ENCODE results near the gene B4GAT1. TPM values are rescaled to one million over a fixed set of nuclear protein-coding genes. Genes with fewer than 3 reads are reported as not detected.
"Not testable (repeated sequence)": the region's sequence is repeated elsewhere in the genome, so short reads cannot be mapped to it uniquely, and the experiment has no call there.

B4GAT1 gene
- polyA plus RNA-seq, 6 donors from 2014 or later = 2.9 to 7.7 (median 5.2) TPM

GRCh38 chr11:66330931-66331330 is 16.5 kb downstream of the B4GAT1 start:
- DNase-seq (no peak), ATAC-seq (ENCODE audit: low read depth in 2 of 2) (no peak)
- Mint-ChIP-seq H3K27ac (peak overlapping the region in 1 of 6 donors; percentile 49), H3K36me3 (no peaks in the 10 kb centered on the region), H3K9me3 (no peaks in the 10 kb centered on the region), H3K4me3 (no peak overlapping the region), H3K27me3 (peaks cover 0 to 16% (median 14%) of the 10 kb centered on the region in 3 donors), H3K4me1 (peaks cover 17 to 24% (median 21%) of the 10 kb centered on the region in 3 donors)

- Mint-ChIP-seq H3K27ac (peak overlapping the region in 1 of 6 donors; percentile 29), H3K9me3 (no peaks in the 10 kb centered on the region), H3K36me3 (no peaks in the 10 kb centered on the region), H3K4me3 (peak overlapping the region in 2 of 8 donors; percentile 8 to 47), H3K4me1 (peaks cover 19 to 22% (median 21%) of the 10 kb centered on the region in 3 donors), H3K27me3 (peaks cover 0 to 8% (median 7%) of the 10 kb centered on the region in 3 donors)
- DNase-seq = no peak
- ATAC-seq (ENCODE audit: low read depth in 2 of 2) = no peak
Measured at GRCh38 chr11:66329165-66329673, 18.2 kb downstream of the B4GAT1 start.

GRCh38 chr11:66328302-66329144 is 18.9 kb downstream of the B4GAT1 start:
- peaks cover 21 to 25% (median 22%) of the 10 kb centered on the region in 3 donors for H3K4me1 Mint-ChIP-seq
- peak; percentile 99 for ATAC-seq (ENCODE audit: low read depth in 2 of 2)

DNA sequence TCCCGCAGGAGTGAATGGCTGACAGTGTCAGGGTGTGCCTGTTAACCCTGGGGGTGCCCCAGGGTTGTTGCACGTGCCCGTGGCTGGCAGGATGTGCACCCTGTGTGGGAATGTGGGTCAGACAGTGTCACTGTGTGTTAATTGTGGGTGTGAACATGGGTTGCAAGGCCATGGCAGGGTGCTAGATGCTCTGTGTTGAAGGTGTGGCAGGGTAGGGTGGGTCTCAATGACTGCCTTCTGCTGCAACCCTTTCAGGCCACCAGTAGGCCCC is 19.5 kb downstream of the B4GAT1 start:
- Mint-ChIP-seq H3K4me1 (peaks cover 21 to 31% (median 22%) of the 10 kb centered on the region in 3 donors), H3K9me3 (no peaks in the 10 kb centered on the region), H3K27me3 (peaks cover 0 to 8% (median 7%) of the 10 kb centered on the region in 3 donors), H3K4me3 (no peak overlapping the region), H3K27ac (no peak overlapping the region), H3K36me3 (no peaks in the 10 kb centered on the region)
- ATAC-seq (ENCODE audit: low read depth in 2 of 2) (no peak), DNase-seq (no peak)

More at GRCh38 chr11:66328302-66329144, 18.9 kb downstream of the B4GAT1 start:
- Mint-ChIP-seq H3K36me3 (no peaks in the 10 kb centered on the region), H3K4me3 (peak overlapping the region in 3 of 8 donors; percentile 22 to 71 (median 35)), H3K27me3 (peaks cover 0 to 8% (median 7%) of the 10 kb centered on the region in 3 donors), H3K9me3 (no peaks in the 10 kb centered on the region), H3K27ac (peak overlapping the region in 1 of 6 donors; percentile 76)
- DNase-seq = peak; percentile 76

- Mint-ChIP-seq H3K27ac (no peak overlapping the region), H3K4me1 (peaks cover 21 to 34% (median 22%) of the 10 kb centered on the region in 3 donors), H3K4me3 (peak overlapping the region in 2 of 8 donors; percentile 66 to 81), H3K9me3 (no peaks in the 10 kb centered on the region), H3K27me3 (peaks cover 0 to 10% (median 8%) of the 10 kb centered on the region in 3 donors), H3K36me3 (no peaks in the 10 kb centered on the region)
- ATAC-seq (ENCODE audit: low read depth in 2 of 2) (no peak), DNase-seq (no peak)
Measured at GRCh38 chr11:66327171-66328030, 20.0 kb downstream of the B4GAT1 start.

GRCh38 chr11:66326261-66327111 is 20.9 kb downstream of the B4GAT1 start:
- H3K27ac Mint-ChIP-seq = no peak overlapping the region
- H3K4me1 Mint-ChIP-seq = peaks cover 21 to 35% (median 22%) of the 10 kb centered on the region in 3 donors
- no peaks in the 10 kb centered on the region for H3K36me3 Mint-ChIP-seq
- no peak overlapping the region for H3K4me3 Mint-ChIP-seq
- no peak for ATAC-seq (ENCODE audit: low read depth in 2 of 2)
- H3K27me3 Mint-ChIP-seq = peaks cover 0 to 12% (median 8%) of the 10 kb centered on the region in 3 donors
- no peaks in the 10 kb centered on the region for H3K9me3 Mint-ChIP-seq
- DNase-seq = no peak

- ATAC-seq (ENCODE audit: low read depth in 2 of 2) (no peak), DNase-seq (no peak)
- Mint-ChIP-seq H3K4me3 (no peak overlapping the region), H3K9me3 (peaks cover 0 to 1% (median 0%) of the 10 kb centered on the region in 7 donors), H3K4me1 (peaks cover 21 to 35% (median 22%) of the 10 kb centered on the region in 3 donors), H3K27me3 (peaks cover 0 to 12% (median 8%) of the 10 kb centered on the region in 3 donors), H3K36me3 (no peaks in the 10 kb centered on the region), H3K27ac (peak overlapping the region in 1 of 6 donors; percentile 79)
Measured at GRCh38 chr11:66325263-66325671, 22.2 kb downstream of the B4GAT1 start.

- peaks cover 21 to 35% (median 26%) of the 10 kb centered on the region in 3 donors for H3K4me1 Mint-ChIP-seq
- peaks cover 0 to 12% (median 8%) of the 10 kb centered on the region in 3 donors for H3K27me3 Mint-ChIP-seq
- no peak for DNase-seq
- ATAC-seq (ENCODE audit: low read depth in 2 of 2) = no peak
- peak overlapping the region in 1 of 8 donors; percentile 57 for H3K4me3 Mint-ChIP-seq
- H3K36me3 Mint-ChIP-seq = no peaks in the 10 kb centered on the region
- H3K27ac Mint-ChIP-seq = peak overlapping the region in 1 of 6 donors; percentile 89
- peaks cover 0 to 5% (median 0%) of the 10 kb centered on the region in 7 donors for H3K9me3 Mint-ChIP-seq
Measured at GRCh38 chr11:66324664-66325063, 22.8 kb downstream of the B4GAT1 start.

GRCh38 chr11:66323684-66324083 is 23.7 kb downstream of the B4GAT1 start:
- ATAC-seq (ENCODE audit: low read depth in 2 of 2) (no peak), DNase-seq (no peak)
- Mint-ChIP-seq H3K36me3 (no peaks in the 10 kb centered on the region), H3K27ac (no peak overlapping the region), H3K9me3 (peaks cover 0 to 5% (median 0%) of the 10 kb centered on the region in 7 donors), H3K4me3 (no peak overlapping the region), H3K27me3 (peaks cover 0 to 12% (median 8%) of the 10 kb centered on the region in 3 donors), H3K4me1 (peaks cover 29 to 42% (median 35%) of the 10 kb centered on the region in 3 donors)

DNA sequence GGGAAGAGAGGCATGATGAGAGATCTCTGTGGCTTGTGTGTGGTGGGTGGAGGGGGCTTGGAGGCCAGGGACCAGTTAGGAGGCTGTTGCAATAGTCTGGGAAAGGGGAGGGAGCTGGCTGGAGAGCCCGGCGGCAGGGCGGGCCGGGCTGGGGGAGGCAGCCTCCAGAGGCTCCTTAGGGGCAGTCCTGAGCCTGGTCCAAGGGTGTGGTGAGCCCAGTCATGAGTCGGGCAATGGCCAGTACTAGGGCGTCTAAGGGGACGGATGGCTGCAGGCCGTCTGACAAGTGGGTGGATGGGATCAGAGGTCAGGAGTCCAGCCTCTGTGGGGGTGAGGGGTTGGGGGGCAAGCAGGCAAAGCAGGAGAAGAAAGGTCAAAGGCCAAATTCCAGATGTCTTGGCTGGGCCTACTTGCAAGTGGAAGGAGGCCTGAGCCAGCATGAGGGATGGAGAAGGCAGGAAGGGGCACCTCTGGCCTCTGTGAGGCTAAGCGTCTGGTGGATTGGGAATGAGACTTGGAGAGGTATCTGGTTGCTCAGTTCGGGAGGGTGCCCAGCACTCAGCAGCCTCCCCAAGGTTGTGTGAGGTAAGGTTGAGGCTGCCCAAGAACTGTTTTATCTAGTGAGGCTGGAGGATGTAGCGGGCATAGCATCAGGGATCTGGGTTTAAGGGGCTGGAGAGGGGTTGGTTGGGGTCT is 24.5 kb downstream of the B4GAT1 start:
- H3K27me3 Mint-ChIP-seq = peaks cover 0 to 12% (median 8%) of the 10 kb centered on the region in 3 donors
- peaks cover 0 to 5% (median 0%) of the 10 kb centered on the region in 7 donors for H3K9me3 Mint-ChIP-seq
- no peak for DNase-seq
- ATAC-seq (ENCODE audit: low read depth in 2 of 2) = no peak
- H3K36me3 Mint-ChIP-seq = no peaks in the 10 kb centered on the region
- H3K4me3 Mint-ChIP-seq = no peak overlapping the region
- H3K27ac Mint-ChIP-seq = no peak overlapping the region
- H3K4me1 Mint-ChIP-seq = peaks cover 31 to 44% (median 35%) of the 10 kb centered on the region in 3 donors

DNA sequence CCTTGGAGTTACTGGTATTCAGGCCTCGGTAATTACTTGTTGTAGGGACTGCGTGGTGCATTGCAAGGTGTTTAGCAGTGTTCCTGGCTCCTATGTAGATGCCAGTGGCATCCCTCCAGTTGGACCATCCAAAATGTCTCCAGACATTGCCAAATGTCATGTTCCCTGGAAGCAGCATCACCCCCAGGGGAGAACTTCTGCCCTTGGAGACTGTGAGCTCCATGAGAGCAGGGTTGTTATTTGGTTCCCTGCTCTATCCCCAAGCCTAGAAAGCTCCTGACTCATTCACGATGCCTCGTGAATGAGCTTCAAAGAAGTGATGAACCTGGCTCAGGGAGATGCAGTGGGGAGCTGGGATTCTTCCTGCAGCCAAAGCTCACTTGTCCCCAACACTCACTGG is 25.8 kb downstream of the B4GAT1 start:
- DNase-seq (no peak), ATAC-seq (ENCODE audit: low read depth in 2 of 2) (no peak)
- H3K4me3 Mint-ChIP-seq = no peak overlapping the region
- peaks cover 33 to 43% (median 35%) of the 10 kb centered on the region in 3 donors for H3K4me1 Mint-ChIP-seq
- H3K27me3 Mint-ChIP-seq = peaks cover 0 to 5% (median 0%) of the 10 kb centered on the region in 3 donors
- H3K27ac Mint-ChIP-seq = no peak overlapping the region
- H3K9me3 Mint-ChIP-seq = peaks cover 0 to 5% (median 0%) of the 10 kb centered on the region in 7 donors
- no peaks in the 10 kb centered on the region for H3K36me3 Mint-ChIP-seq

- not testable (repeated sequence) for H3K27me3 Mint-ChIP-seq; H3K9me3 Mint-ChIP-seq; H3K4me3 Mint-ChIP-seq; DNase-seq; H3K36me3 Mint-ChIP-seq; ATAC-seq (ENCODE audit: low read depth in 2 of 2); H3K27ac Mint-ChIP-seq
- H3K4me1 Mint-ChIP-seq = peaks cover 31 to 39% (median 36%) of the 10 kb centered on the region in 3 donors
Measured at GRCh38 chr11:66320748-66321147, 26.7 kb downstream of the B4GAT1 start.
